ENCODE results near the gene PAQR8.
A peak's percentile ranks its signal among the peaks of the same experiment; 100 is the strongest.

PAQR8 gene

DNA sequence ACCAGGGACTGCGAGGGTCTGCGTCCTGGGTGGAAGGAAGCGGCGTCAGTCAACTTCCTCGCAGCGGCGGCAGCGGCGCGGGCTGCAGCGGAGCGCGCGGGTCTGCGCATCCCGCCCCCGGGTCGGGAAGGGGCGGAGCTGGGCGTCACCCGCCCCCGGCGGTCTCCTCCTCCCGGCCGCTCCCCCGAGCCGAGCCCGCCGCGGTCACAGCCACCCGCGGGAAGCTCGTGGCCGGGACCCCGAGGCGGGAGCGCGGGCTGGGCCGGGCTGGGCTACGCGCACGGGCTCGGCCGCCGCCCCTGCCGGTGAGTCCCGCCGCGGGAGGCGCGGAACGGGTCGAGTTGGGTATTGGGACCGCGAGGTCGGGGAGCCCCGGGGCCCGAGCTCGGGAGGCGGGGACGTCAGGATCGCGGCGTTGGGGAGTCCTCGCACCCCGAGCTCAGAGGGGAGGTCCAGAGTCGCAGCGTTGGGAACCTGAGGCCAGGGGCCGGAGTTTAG, at the start of gene PAQR8:
PAQR8 (plus strand) TSS at position 207 of the 498 bp plus-strand sequence. CDS start 41,063 bp downstream, outside the sequence.
- DNase-seq, result peak; percentile 75

GRCh38 chr6:52312461-52312860, 49.5 kb upstream of the PAQR8 start:
- DNase-seq, result no peak

DNA sequence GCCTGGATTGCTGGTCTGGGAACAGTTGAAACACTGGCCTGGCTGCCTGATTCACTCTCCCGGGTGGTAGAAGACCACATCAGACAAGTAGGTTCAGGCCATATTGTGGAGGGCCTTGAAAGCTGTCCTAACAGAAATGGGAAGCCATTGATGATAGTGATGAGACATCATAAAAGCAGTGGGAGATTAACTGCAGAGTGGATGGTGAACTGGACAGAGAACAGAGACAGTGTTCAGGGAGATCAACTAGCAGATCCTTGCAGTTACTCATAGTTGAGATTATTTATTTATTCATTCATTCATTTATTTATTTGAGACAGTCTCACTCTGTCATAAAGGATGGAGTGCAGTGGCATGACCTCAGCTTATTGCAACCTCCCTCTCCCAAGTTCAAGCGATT, 47.2 kb upstream of the PAQR8 start:
- DNase-seq, result no peak

DNA sequence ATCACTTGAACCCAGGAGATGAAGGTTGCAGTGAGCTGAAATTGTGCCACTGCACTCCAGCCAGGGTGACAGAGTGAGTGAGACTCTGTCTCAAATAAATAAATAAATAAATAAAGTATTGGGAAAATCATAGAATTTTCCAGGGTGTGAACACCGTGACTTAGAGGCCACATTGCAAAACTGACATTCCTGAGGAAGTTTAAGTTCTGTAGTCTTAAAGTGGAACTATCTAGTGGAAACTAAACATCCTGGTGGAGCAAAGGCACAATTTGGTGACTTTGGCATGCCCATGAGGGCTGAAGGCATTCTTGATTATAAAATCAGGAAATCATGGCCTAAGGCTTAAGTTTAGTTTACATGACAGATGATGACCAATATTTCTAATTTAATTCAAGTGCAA, 44.7 kb upstream of the PAQR8 start:
- no peak for DNase-seq

- DNase-seq, result peak; percentile 50
Observed at GRCh38 chr6:52317841-52318581, 43.9 kb upstream of the PAQR8 start.

GRCh38 chr6:52324189-52324588, 37.8 kb upstream of the PAQR8 start:
- no peak for DNase-seq

- DNase-seq, result no peak
Observed at GRCh38 chr6:52325695-52326471, 36.1 kb upstream of the PAQR8 start.

DNA sequence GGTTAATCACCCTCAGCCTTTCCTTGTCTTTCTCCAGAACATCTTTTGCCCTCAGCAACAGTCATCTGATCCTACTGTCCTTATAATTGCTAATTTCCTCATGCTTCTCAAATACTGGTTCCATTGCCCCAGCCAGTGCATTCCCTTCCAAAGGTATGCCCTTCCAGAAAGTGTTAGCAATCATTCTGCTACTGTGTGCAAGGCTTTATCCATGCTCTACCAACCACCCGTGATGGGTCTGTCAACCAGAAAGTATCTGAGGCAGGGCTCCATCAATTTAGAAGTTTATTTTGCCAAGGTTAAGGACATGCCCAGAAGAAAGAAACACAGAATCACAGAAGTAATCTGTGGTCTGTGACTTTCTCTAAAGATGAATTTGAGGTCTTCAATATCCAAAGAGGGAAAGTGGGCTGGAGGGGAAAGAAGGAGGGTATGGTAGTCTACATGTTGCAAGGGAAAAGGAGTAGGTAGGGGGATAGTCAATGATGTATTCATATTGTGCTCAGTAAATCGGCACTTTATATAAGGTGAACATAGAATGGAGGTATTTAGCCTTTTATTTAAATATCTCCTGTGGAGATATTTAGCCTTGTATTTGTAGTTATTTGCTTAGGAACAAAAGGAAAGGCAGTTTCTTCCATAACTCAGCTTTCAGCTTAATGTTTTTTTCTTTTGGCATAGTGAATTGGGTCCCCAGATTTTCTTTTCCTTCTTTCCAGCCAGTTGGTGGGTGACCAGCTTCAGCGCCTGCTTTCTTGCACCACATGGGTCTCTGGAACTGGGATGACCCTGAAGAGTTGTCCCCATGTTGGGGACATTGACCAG, 35.2 kb upstream of the PAQR8 start:
- DNase-seq, result no peak

GRCh38 chr6:52328303-52328662, 33.7 kb upstream of the PAQR8 start:
- no peak for DNase-seq

DNA sequence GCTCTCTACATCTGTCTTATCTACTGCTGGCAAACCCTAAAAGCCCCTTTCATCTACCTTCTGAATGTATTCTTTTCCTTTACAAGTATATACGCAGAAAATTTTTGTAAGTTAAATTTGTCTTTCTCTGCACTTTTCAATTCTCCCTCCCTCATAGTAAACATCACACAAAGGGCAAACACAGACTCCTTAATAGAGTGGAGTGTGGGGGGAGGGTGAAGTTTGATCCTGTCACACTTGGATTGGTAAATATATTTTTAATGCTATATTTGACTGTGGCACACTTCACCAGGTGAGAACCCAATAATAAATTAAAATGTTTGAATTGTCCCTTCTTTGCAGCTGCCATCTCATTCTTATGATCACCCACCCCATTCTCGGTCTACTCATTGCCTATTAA, 33.2 kb upstream of the PAQR8 start:
- no peak for DNase-seq

DNA sequence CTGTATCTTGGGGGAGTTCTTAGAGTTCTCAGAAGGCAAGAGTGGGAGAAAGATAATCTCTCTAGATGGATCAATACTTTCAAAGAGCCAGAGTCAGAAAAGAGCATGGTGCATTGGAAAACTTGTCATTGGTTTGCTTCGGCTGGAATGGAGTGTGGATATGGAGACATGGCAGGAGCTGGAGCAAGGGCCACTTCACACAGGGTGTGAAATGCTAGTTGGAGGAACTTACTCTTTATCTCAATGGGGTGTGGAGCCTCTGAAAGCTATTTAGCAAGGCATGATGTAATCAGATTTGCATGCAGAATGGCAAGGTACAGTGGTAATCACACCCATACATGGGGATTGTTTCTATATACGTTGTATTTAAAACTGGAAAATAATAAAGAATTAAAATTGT, 31.5 kb upstream of the PAQR8 start:
- no peak for DNase-seq

DNA sequence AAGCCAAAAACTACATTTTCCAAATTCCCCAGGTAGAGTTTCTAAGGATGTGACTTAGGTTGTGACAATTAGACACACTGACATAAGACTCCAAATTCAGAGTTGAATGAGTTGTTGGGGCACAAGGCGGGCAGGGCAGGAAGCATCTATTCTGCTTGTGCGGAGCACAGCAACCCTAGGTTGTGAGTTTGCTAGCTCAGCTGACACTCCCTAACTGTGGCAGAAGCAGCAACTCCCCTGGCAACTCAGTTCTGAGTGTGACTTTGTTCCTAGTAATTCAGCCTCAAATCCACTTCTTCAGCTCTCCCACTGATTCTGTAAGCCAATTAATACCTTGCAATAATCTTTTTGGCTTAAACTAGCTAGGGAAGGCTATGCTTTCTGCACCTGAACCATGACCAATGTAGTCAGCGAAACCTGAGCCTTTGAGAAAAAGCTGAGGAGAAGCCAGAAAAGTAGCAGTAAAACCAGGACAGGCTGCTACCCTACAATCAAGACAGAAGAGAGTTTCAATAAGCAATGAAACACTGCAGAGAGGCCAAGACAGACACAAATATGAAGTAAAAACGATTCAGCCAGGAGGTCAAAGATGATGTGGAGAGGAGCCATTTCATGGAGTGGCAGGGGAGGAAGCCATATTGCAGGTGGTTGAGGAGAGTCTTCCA, 30.0 kb upstream of the PAQR8 start:
- DNase-seq, result no peak

DNA sequence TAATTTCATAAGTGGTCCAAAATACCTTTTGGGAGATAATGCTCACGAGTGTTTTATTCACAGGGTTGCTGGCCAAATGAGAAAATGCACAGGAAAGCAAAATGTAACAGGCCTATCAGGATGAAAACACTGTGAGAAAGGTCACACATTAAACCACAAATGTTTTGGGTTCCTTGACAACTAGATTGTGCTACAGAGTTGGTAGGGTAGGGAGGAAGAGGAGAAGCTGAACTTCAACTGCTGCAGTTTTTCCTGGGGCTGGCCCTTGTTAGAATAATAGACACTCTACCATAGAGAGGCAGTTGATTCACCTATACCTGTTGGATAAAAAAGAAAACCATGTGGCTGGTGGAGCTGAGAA, 28.1 kb upstream of the PAQR8 start:
- no peak for DNase-seq

- DNase-seq, result no peak
Observed at GRCh38 chr6:52335576-52335975, 26.4 kb upstream of the PAQR8 start.

GRCh38 chr6:52336919-52337561, 24.9 kb upstream of the PAQR8 start:
- DNase-seq, result no peak

- DNase-seq, result no peak
Observed at GRCh38 chr6:52337633-52338290, 24.2 kb upstream of the PAQR8 start.

GRCh38 chr6:52340603-52340880, 21.4 kb upstream of the PAQR8 start:
- peak; percentile 15 for DNase-seq

GRCh38 chr6:52341561-52342260, 20.2 kb upstream of the PAQR8 start:
- DNase-seq, result no peak

GRCh38 chr6:52345311-52345710, 16.6 kb upstream of the PAQR8 start:
- no peak for DNase-seq

DNA sequence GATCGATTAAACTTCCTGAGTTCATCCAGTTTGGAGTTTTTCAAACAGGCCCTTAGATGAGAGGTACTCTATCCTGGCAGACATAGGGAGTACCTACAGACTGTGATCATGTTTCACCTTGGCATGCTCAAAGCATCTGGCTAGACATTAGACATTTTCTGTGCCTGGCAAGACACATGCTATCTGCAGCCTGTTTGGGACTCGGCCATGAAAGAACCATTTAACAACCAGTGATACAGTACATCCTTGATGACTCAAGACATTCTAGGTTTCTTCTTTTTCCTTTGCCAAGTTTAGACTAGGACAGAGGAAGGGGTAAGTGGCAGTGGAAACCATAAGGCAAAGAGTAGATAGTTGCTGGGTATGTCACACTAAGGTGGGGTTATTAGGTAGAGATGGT, 15.4 kb upstream of the PAQR8 start:
- no peak for DNase-seq

GRCh38 chr6:52347818-52348217, 14.1 kb upstream of the PAQR8 start:
- no peak for DNase-seq

- no peak for DNase-seq
Observed at GRCh38 chr6:52351879-52352238, 10.1 kb upstream of the PAQR8 start.

Data from EL (cell line).